Nephron progenitor cell (in vitro differentiated cells): Measurements from ENCODE around the gene FGB.

Experiments used
- DNase-seq: peaks from one replicate; pipeline ENCODE4 v3.0.0; 2021
- H3K27ac Mint-ChIP-seq: 2 replicates; pipeline ENCODE4 v1.8.0; 2021; ENCODE audit warnings: mild to moderate bottlenecking, moderate library complexity, mixed read lengths
- H3K27me3 Mint-ChIP-seq: 2 replicates; pipeline ENCODE4 v1.8.0; 2021; ENCODE audit warnings: mild to moderate bottlenecking, low read depth, mixed read lengths; ENCODE audit not compliant: poor library complexity
- H3K36me3 Mint-ChIP-seq: 2 replicates; pipeline ENCODE4 v1.8.0; 2021; ENCODE audit warnings: low read depth, mixed read lengths
- H3K4me1 Mint-ChIP-seq: 2 replicates; pipeline ENCODE4 v1.8.0; 2021; ENCODE audit warnings: mixed read lengths
- H3K4me3 Mint-ChIP-seq: 2 replicates; pipeline ENCODE4 v1.8.0; 2021; ENCODE audit warnings: mild to moderate bottlenecking, moderate library complexity, mixed read lengths
- H3K9me3 Mint-ChIP-seq: 2 replicates; pipeline ENCODE4 v1.8.0; 2021; ENCODE audit warnings: mild to moderate bottlenecking, moderate library complexity, mixed read lengths
- CTCF ChIP-seq: fragments of 200-600 bp; sonication (generic); IDR thresholded peaks from 2 replicates; pipeline ENCODE4 v1.5.0; 2021; ENCODE audit warnings: antibody characterized with exemption

FGB gene

GRCh38 chr4:154608361-154609252, 45.8 kb downstream of the FGB start:
- Mint-ChIP-seq H3K27me3 (peaks cover 10% of the 10 kb centered on the region), H3K27ac (no peak overlapping the region), H3K4me1 (no peaks in the 10 kb centered on the region), H3K9me3 (no peaks in the 10 kb centered on the region), H3K36me3 (no peaks in the 10 kb centered on the region), H3K4me3 (no peak overlapping the region)
- no peak for TF ChIP-seq CTCF
- no peak for DNase-seq

- no peaks in the 10 kb centered on the region for H3K36me3 Mint-ChIP-seq
- H3K9me3 Mint-ChIP-seq = no peaks in the 10 kb centered on the region
- no peaks in the 10 kb centered on the region for H3K4me1 Mint-ChIP-seq
- peaks cover 10% of the 10 kb centered on the region for H3K27me3 Mint-ChIP-seq
- no peak for TF ChIP-seq CTCF
- DNase-seq = no peak
- H3K4me3 Mint-ChIP-seq = no peak overlapping the region
- no peak overlapping the region for H3K27ac Mint-ChIP-seq
Observed at GRCh38 chr4:154609532-154609931, 46.7 kb downstream of the FGB start.

- H3K9me3 Mint-ChIP-seq = no peaks in the 10 kb centered on the region
- no peak for TF ChIP-seq CTCF
- H3K4me3 Mint-ChIP-seq = no peak overlapping the region
- no peaks in the 10 kb centered on the region for H3K36me3 Mint-ChIP-seq
- DNase-seq = no peak
- no peaks in the 10 kb centered on the region for H3K4me1 Mint-ChIP-seq
- peaks cover 4% of the 10 kb centered on the region for H3K27me3 Mint-ChIP-seq
- H3K27ac Mint-ChIP-seq = no peak overlapping the region
Observed at GRCh38 chr4:154610582-154610981, 47.8 kb downstream of the FGB start.

GRCh38 chr4:154611833-154612232, 49.0 kb downstream of the FGB start:
- H3K27ac Mint-ChIP-seq = no peak overlapping the region
- H3K9me3 Mint-ChIP-seq = no peaks in the 10 kb centered on the region
- TF ChIP-seq CTCF = no peak
- no peak overlapping the region for H3K4me3 Mint-ChIP-seq
- no peaks in the 10 kb centered on the region for H3K36me3 Mint-ChIP-seq
- DNase-seq = no peak
- H3K4me1 Mint-ChIP-seq = no peaks in the 10 kb centered on the region
- H3K27me3 Mint-ChIP-seq = no peaks in the 10 kb centered on the region

- no peaks in the 10 kb centered on the region for H3K36me3 Mint-ChIP-seq
- H3K9me3 Mint-ChIP-seq = no peaks in the 10 kb centered on the region
- no peaks in the 10 kb centered on the region for H3K27me3 Mint-ChIP-seq
- no peak for TF ChIP-seq CTCF
- DNase-seq = no peak
- no peak within 1 kb of the TSS for H3K4me3 Mint-ChIP-seq
- no peaks in the 10 kb centered on the region for H3K4me1 Mint-ChIP-seq
- H3K27ac Mint-ChIP-seq = no peak within 1 kb of the TSS
Observed at GRCh38 chr4:154612472-154613414, 49.9 kb downstream of the FGB start, which contains the start of gene FGG. TSS of gene FGG (minus strand) at chr4:154612656. CDS start at chr4:154612609, 47 bp downstream.
